Activated naive CD4-positive, alpha-beta T cell treated with anti-CD3 and anti-CD28 coated beads, Interleukin-2, amount 50 U/mL, for 16 hours (primary cell): ENCODE results near the gene CCDC91.
"Not testable (repeated sequence)": the region's sequence is repeated elsewhere in the genome, so short reads cannot be mapped to it uniquely, and the experiment has no call there.

ENCODE experiments used
- DNase-seq: peaks from one replicate; pipeline ENCODE4 v3.0.0-alpha.2; 2020

CCDC91 gene

GRCh38 chr12:28234444-28234843 is 44.2 kb downstream of the CCDC91 start:
- DNase-seq, result no peak

GRCh38 chr12:28235015-28235414 is 44.8 kb downstream of the CCDC91 start:
- DNase-seq, result no peak

DNA sequence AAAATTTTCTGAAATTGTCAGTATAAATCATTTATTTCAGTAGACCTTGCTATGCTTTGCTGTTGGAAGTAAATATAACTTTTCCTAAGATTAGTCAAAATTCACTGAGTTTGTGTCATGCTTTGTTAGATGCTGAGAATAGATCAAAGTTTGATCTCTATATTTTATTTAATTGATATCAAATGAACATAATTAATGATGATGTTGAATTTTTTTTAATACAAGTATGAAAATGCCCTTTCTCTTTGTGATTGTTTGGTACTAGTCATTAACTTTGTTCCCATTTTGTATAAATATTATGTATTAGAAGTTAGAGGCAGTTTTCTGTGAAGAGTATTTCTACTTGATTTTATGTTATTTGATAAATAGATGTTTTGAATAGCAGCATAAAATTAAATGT is 45.7 kb downstream of the CCDC91 start:
- DNase-seq, result no peak

DNA sequence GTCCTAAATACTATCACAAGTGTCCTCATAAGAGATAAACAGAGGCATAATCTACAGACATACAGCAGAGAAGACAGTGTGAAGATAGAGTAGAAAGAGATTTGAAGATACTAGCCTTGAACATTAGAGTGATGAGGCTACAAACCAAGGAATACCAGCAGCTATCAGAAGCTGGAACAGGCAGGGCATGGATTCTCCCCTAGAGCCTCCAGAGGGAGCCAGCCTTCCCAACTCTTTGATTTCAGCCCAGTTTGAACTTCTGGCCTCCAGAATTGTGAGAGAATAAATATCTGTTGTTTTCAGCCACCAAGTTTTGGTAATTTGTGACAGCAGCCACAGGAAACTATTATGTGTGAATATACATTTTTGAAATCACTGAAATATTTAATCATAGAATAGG is 47.2 kb downstream of the CCDC91 start:
- DNase-seq, result no peak

- DNase-seq, result no peak
Observed at GRCh38 chr12:28239918-28240317, 49.7 kb downstream of the CCDC91 start.

DNA sequence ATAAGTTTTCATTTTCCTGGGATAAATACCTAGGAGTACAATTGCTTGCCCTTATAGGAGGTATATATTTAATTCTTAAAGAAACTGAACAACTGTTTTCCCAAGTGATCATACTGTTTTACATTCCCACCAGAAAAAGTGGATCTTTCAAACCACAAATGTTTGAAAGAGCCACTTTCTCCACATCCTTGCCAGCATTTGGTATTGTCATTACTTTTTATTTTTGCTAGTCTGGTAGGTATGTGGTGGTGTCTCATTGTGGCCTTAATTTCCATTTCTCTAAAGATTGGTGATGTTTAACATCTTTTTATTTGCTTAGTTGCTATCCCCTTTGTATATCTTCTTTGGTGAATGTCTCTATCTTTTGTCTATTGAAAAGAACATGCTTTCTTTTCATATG is 50.6 kb downstream of the CCDC91 start:
- no peak for DNase-seq

DNA sequence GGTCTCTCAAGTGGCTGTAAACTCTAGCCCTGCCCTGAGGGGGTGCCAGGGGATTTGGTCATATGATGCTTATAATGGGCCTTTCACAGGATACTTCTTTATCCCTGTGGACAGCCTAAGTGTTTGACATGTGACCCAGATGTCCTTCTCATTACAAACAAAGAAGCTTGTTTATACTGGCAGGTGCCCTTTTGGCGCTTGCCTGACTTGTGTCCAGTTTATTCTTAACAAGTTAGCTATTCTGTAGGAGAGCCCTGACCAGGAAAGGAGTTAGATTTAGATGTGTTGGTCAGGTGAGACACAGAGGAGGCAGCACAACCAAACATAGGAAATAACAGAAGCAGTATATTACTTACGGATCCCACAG is 51.9 kb downstream of the CCDC91 start:
- no peak for DNase-seq

DNA sequence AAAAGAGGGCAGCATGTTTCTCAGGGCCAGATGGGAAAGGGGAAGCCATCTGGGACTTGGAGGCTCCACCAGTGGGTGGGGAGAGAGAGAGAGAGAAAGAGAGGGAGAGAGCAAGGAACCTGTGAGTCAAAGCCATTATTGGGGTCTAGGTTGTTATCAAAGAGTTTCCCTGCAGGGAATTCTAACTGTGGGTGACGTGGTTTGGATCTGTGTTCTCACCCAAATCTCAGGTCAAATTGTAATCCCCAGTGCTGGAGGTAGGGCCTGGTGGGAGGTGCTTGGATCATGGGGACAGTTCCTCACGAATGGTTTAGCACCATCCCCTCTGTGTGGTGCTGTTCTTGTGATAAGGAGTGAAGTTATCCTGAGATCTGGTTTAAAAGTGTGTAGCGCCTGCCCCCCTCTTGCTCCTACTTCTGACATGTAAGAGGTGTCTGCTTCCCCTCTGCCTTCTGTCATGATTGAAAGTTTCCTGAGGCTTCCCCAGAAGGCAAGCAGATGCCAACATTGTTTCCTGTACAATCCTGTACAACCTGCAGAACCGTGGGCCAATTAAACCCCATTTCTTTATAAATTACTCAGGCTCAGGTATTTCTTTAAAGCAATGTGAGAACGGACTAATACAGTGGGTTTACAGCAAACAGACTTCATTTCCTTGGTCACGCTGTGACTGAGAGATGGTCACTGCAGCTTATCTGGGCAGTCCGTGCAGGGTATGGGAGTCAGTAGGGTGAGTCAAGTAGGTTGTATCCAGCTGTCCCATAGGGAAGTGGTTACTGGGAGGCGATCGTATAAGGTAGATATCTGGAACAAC is 52.4 kb downstream of the CCDC91 start:
- DNase-seq, result no peak

DNA sequence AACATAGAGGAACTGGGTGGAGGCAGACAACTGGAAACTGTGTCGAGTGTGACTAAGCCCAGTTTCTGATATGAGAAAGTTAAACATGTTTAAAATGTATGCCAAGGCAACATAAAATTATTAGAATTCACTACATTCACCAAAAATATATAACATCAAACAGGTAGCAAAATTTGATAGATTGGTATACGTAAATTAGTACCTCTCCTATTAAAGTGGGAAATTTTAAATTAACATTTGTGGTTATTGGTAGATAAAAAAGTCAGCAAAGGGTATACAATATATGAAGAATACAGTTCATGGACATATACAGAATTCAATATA is 53.0 kb downstream of the CCDC91 start:
- no peak for DNase-seq

- DNase-seq, result no peak
Observed at GRCh38 chr12:28247806-28248205, 57.5 kb downstream of the CCDC91 start.

GRCh38 chr12:28248555-28249145 is 58.4 kb downstream of the CCDC91 start:
- no peak for DNase-seq

DNA sequence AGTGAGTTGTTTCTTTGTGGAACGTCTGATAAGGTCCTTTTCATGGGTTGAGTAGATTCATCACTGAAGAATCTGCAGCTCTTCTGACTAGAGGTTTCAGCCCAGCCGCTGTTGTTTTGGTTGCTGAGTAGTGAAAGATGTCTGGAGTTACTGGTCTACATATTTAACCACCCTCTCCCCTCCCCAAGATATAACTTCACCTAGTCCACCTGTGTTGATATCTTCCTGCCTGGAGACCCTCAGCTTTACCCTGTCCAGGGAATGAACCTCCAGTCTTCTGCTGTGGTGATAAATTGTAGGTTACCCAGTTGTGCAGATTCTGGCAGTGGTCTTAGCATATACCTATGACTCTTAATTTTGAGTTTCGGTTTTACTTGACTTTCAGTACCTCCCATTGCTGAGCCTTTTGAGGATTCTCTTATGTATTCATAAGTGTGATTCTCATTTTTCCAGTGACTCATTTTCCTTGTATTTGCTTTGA is 62.9 kb downstream of the CCDC91 start:
- peak; percentile 59 for DNase-seq

DNA sequence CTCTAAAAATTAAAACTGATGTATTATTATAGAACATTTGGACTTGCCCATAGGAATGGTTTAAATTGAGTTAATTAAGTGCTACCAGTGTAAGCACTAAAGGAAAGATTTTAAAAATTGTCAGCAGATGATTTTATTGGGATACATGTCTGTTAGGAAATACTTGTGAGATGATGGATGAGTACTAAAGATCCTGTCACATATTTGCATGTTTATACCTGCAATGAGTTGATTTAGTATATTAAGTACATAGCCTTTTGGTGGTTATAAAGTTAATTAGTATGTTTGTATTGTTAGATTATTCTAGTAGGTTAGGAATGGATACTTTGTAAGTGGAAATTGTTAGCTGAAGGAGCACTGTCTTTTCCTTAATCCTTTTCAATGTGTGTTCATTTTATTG is 67.2 kb downstream of the CCDC91 start:
- DNase-seq, result no peak

GRCh38 chr12:28258998-28259397 is 68.7 kb downstream of the CCDC91 start:
- no peak for DNase-seq

- DNase-seq, result no peak
Observed at GRCh38 chr12:28265435-28266042, 75.3 kb downstream of the CCDC91 start.

GRCh38 chr12:28267920-28268607 is 77.8 kb downstream of the CCDC91 start:
- not testable (repeated sequence) for DNase-seq

GRCh38 chr12:28268608-28269229 is 78.5 kb downstream of the CCDC91 start:
- no peak for DNase-seq

- DNase-seq, result no peak
Observed at GRCh38 chr12:28269851-28270250, 79.6 kb downstream of the CCDC91 start.

GRCh38 chr12:28278499-28278898 is 88.2 kb downstream of the CCDC91 start:
- DNase-seq, result no peak

DNA sequence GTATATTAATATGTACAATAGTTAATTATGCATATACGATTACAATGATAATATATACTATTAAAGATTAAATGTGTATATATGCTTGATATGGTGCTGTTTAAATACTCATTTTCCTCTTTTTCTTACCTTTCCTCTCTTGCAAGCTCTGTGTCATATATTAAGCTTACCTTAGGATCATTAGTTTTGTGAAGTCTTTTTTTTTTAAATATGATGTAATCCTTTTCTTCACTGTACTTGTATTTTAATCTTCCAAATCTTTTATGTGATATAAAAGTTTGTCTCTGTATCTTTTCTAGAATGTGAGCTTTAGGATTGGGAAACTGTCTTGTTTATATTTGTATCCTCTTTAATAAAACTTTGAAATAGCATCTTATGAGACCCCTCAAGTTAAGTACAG is 88.7 kb downstream of the CCDC91 start:
- no peak for DNase-seq

- no peak for DNase-seq
Observed at GRCh38 chr12:28286352-28286751, 96.1 kb downstream of the CCDC91 start.

DNA sequence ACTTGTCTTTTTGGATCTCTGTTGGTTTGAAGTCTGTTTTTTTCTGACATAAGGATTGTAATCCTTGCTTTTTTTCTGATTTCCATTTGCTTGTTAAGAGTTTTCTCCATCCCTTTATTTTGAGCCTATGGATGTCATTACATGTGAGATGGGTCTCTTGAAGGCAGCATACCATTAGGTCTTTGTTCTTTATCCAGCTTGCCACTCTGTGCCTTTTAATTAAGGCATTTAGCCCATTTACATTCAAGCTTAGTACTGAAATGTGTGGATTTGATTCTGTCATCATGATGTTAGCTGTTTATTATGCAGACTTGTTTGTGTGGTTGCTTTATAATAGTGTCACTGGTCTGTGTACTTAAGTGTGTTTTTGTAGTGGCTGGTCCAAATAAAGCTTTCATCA is 100.0 kb downstream of the CCDC91 start:
- DNase-seq, result no peak

GRCh38 chr12:28292699-28293098 is 102.4 kb downstream of the CCDC91 start:
- DNase-seq, result no peak
